ENCODE results near the gene TBC1D5.

DNA sequence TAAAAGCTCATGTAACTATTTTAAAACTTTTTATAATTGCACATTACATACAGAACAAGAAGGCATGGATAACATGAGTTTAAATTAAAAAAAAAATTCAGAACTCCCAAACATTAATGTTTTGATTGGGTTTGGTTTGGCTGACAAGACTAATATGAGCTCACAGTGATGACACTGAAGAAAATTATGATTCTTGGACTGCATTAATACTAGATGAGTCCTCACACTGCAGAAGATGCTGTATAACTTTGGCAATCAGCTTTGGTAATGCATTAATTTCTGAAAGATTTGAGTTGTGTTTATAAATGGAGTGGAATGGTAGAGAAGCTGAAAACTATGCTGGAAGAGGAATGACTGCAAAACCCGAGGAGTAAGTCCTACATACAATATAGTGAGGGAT lies 498.8 kb downstream of the TBC1D5 start:
- TF ChIP-seq, protein P1, sequence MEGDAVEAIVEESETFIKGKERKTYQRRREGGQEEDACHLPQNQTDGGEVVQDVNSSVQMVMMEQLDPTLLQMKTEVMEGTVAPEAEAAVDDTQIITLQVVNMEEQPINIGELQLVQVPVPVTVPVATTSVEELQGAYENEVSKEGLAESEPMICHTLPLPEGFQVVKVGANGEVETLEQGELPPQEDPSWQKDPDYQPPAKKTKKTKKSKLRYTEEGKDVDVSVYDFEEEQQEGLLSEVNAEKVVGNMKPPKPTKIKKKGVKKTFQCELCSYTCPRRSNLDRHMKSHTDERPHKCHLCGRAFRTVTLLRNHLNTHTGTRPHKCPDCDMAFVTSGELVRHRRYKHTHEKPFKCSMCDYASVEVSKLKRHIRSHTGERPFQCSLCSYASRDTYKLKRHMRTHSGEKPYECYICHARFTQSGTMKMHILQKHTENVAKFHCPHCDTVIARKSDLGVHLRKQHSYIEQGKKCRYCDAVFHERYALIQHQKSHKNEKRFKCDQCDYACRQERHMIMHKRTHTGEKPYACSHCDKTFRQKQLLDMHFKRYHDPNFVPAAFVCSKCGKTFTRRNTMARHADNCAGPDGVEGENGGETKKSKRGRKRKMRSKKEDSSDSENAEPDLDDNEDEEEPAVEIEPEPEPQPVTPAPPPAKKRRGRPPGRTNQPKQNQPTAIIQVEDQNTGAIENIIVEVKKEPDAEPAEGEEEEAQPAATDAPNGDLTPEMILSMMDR (IDR thresholded peaks at IDR 0.05): no peak
- TF ChIP-seq POLR2A (IDR thresholded peaks at IDR 0.05): no peak
